T-cell (primary cell): ENCODE results near the gene ZNF470. TPM values are rescaled to one million over a fixed set of nuclear protein-coding genes. Genes with fewer than 3 reads are reported as not detected.

Experiments used
- ATAC-seq, 4 experiments: fragments of 200-7000 bp in 3 of 4; fragments of 150-1000 bp in 1 of 4; cut with Tn5 transposase; replicated peaks in 1 of 4; 1 replicate in 3 of 4; 2 replicates in 1 of 4; pipeline ENCODE4 v1.10.0; 2021; ENCODE audit warnings: moderate library complexity in 3 of 4, mild to moderate bottlenecking in 2 of 4, moderate number of reproducible peaks in 1 of 4
- CTCF ChIA-PET, 2 donors: fragments of 300-600 bp; sonication (Branson Sonifier 250); formaldehyde crosslinking; loops; one replicate each; lab custom pipeline; 2022; ENCODE audit warnings: antibody characterized with exemption in 2 of 2; lab: Charles Lee
- POLR2A ChIA-PET, 2 donors: fragments of 300-600 bp; sonication (Branson Sonifier 250); formaldehyde crosslinking; loops; one replicate each; lab custom pipeline; 2022; ENCODE audit warnings: antibody characterized with exemption in 2 of 2; lab: Charles Lee
- DNase-seq, 35 experiments: peaks; one replicate each; pipeline versions ENCODE4 v3.0.0 to v3.0.0-alpha.2; 2013 to 2023
- H3K27ac ChIP-seq: one replicate; pipeline ENCODE4 v1.5.1; 2013; ENCODE audit warnings: low read length
- H3K27me3 ChIP-seq, 2 experiments: replicated peaks in 1 of 2; 1 replicate in 1 of 2; 2 replicates in 1 of 2; pipeline versions ENCODE4 v1.6.1 to v1.7.0; 2013; ENCODE audit warnings: low read length in 1 of 2, mixed read lengths in 1 of 2; ENCODE audit not compliant: control insufficient read depth in 2 of 2, insufficient read depth in 2 of 2; ENCODE audit errors: extremely low read depth in 1 of 2
- H3K36me3 ChIP-seq, 2 donors: 1 replicate in 1 of 2; 2 replicates in 1 of 2; pipeline versions ENCODE4 v1.6.1 to v1.7.0; 2013; ENCODE audit warnings: low read length in 1 of 2; ENCODE audit not compliant: control insufficient read depth in 2 of 2, insufficient read depth in 1 of 2; ENCODE audit errors: extremely low read depth in 1 of 2
- H3K4me1 ChIP-seq, 2 experiments: 1 replicate in 1 of 2; 2 replicates in 1 of 2; pipeline versions ENCODE4 v1.6.1 to v1.7.0; 2013; ENCODE audit warnings: low read length in 2 of 2, mixed read lengths in 1 of 2; ENCODE audit not compliant: insufficient read depth in 2 of 2, control insufficient read depth in 1 of 2; ENCODE audit errors: extremely low read depth in 1 of 2
- H3K4me3 ChIP-seq, 2 donors: 1 replicate in 1 of 2; 2 replicates in 1 of 2; pipeline versions ENCODE4 v1.5.1 to v1.7.0; 2013; ENCODE audit warnings: mild to moderate bottlenecking in 2 of 2, low read length in 1 of 2, moderate library complexity in 1 of 2; ENCODE audit not compliant: control insufficient read depth in 1 of 2; ENCODE audit errors: extremely low read depth in 1 of 2
- H3K9me3 ChIP-seq: 2 replicates; pipeline ENCODE4 v1.7.0; 2013
- H3K27ac Mint-ChIP-seq, 2 donors: one replicate each; pipeline ENCODE4 v1.8.0; 2020 to 2021; ENCODE audit warnings: mild to moderate bottlenecking in 2 of 2, mixed read lengths in 2 of 2
- H3K27me3 Mint-ChIP-seq, 2 donors: one replicate each; pipeline ENCODE4 v1.8.0; 2021 to 2022; ENCODE audit warnings: mixed read lengths in 2 of 2
- H3K36me3 Mint-ChIP-seq: one replicate; pipeline ENCODE4 v1.8.0; 2021; ENCODE audit warnings: mixed read lengths
- H3K4me1 Mint-ChIP-seq, 3 donors: one replicate each; pipeline ENCODE4 v1.8.0; 2020 to 2022; ENCODE audit warnings: mixed read lengths in 3 of 3, mild to moderate bottlenecking in 1 of 3
- H3K4me3 Mint-ChIP-seq, 3 donors: one replicate each; pipeline ENCODE4 v1.8.0; 2020 to 2022; ENCODE audit warnings: mild to moderate bottlenecking in 3 of 3, mixed read lengths in 3 of 3, moderate library complexity in 3 of 3
- H3K9me3 Mint-ChIP-seq, 3 donors: one replicate each; pipeline ENCODE4 v1.8.0; 2020 to 2022; ENCODE audit warnings: mixed read lengths in 3 of 3
- WGBS: methylation state at CpG from one replicate; pipeline ENCODE4 v1.1.5; 2013; ENCODE audit warnings: missing lambda C conversion rate; ENCODE audit not compliant: insufficient coverage; 5-methylcytosine and 5-hydroxymethylcytosine counted together
- total RNA-seq, 35 experiments: library from RNA in 6 of 35; stranded (reverse) in 6 of 35; fragments of 120-200 nt in 1 of 35; gene quantifications; one replicate each; pipeline versions ENCODE4 v1.2.1 to v1.2.4 and lab custom pipeline; 2013 to 2026

Gene ZNF470
- total RNA-seq, 5 donors from 2014 or later (not counting 1 experiment from before 2014, with no cell fraction given), result 1.5 to 7.2 (median 5.8) TPM

- no CpG with 5 or more reads among the region's 3 CpGs for WGBS
- no peak overlapping the region for H3K27ac ChIP-seq
- H3K4me3 Mint-ChIP-seq, result no peak overlapping the region
- ATAC-seq (no peak), DNase-seq (no peak)
- H3K36me3 ChIP-seq, result peaks cover 7 to 24% of the 10 kb centered on the region in 2 donors
- no peaks in the 10 kb centered on the region for H3K27me3 Mint-ChIP-seq
- POLR2A ChIA-PET, result no interaction called here
- H3K9me3 ChIP-seq, result peaks cover 62% of the 10 kb centered on the region
- CTCF ChIA-PET, result no interaction called here
- H3K4me3 ChIP-seq, result no peak overlapping the region
- peaks cover 74% of the 10 kb centered on the region for H3K36me3 Mint-ChIP-seq
- no peaks in the 10 kb centered on the region for H3K27me3 ChIP-seq
- H3K27ac Mint-ChIP-seq, result no peak overlapping the region
- no peaks in the 10 kb centered on the region for H3K4me1 ChIP-seq
- H3K4me1 Mint-ChIP-seq, result no peaks in the 10 kb centered on the region
- H3K9me3 Mint-ChIP-seq, result peaks cover 29 to 75% (median 64%) of the 10 kb centered on the region in 3 donors
These were observed 6.6 kb downstream of the ZNF470 start for GRCh38 chr19:56573914-56574313.

DNA sequence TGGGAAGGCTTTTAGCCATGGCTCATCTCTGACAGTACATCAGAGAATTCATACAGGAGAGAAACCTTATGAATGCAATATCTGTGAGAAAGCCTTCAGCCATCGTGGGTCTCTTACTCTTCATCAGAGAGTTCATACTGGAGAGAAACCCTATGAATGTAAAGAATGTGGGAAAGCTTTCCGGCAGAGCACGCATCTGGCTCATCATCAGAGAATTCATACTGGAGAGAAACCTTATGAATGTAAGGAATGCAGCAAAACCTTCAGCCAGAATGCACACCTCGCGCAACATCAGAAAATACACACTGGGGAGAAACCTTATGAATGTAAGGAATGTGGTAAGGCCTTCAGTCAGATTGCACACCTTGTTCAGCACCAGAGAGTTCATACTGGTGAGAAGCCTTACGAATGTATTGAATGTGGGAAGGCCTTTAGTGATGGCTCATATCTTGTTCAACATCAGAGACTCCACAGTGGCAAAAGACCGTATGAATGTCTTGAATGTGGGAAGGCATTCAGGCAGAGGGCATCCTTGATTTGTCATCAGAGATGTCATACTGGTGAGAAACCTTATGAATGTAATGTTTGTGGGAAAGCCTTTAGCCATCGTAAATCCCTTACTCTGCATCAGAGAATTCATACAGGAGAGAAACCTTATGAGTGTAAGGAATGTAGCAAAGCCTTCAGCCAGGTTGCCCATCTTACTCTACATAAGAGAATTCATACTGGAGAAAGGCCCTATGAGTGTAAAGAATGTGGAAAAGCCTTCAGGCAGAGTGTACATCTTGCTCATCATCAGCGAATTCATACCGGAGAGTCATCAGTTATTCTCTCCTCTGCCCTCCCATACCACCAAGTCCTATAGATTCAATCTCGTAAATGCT lies 10.7 kb downstream of the ZNF470 start:
- no peak overlapping the region for H3K4me3 Mint-ChIP-seq
- no peaks in the 10 kb centered on the region for H3K27me3 ChIP-seq
- DNase-seq, result no peak
- H3K4me1 Mint-ChIP-seq, result no peaks in the 10 kb centered on the region
- no peak overlapping the region for H3K27ac Mint-ChIP-seq
- ChIA-PET CTCF (no interaction called here), POLR2A (no interaction called here)
- no peaks in the 10 kb centered on the region for H3K27me3 Mint-ChIP-seq
- ATAC-seq, result no peak
- H3K4me1 ChIP-seq, result no peaks in the 10 kb centered on the region
- no peak overlapping the region for H3K4me3 ChIP-seq
- H3K27ac ChIP-seq, result no peak overlapping the region
- H3K36me3 Mint-ChIP-seq, result peaks cover 53% of the 10 kb centered on the region
- H3K36me3 ChIP-seq, result peaks cover 7 to 9% of the 10 kb centered on the region in 2 donors
- H3K9me3 ChIP-seq, result peaks cover 51% of the 10 kb centered on the region
- WGBS, result 97% methylated on average over 4 of the region's 11 CpGs
- H3K9me3 Mint-ChIP-seq, result peaks cover 26 to 74% (median 55%) of the 10 kb centered on the region in 3 donors

DNA sequence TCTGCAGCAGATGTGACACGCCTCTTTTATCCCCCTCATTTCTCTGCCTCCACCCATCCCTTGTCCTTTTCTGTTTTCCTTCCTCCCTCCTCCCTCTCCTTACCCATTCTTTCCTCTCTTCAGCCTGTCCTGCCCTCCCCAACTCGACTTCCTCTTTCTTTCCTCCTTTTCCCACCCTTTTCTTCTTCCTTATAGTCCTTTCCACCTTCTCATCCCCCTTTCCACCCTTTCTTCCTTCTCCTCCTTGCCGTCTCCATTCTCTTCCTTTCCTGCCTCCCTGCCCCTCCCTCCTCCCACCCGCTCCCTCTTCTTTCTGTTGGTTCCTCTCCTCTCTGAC lies 27.1 kb downstream of the ZNF470 start:
- POLR2A ChIA-PET, result no interaction called here

GRCh38 chr19:56594783-56595547 lies 27.7 kb downstream of the ZNF470 start, which contains the start of gene ZNF71:
Gene ZNF71, plus strand, starts transcription at chr19:56595302. Its CDS starts 6,257 bp downstream, at chr19:56601559.
- ATAC-seq, result peak; percentile 95 to 96 (median 95)
- Mint-ChIP-seq H3K27me3 (no peaks in the 10 kb centered on the region), H3K4me3 (peak within 1 kb of the TSS; percentile 80 to 93 (median 91)), H3K4me1 (peaks cover 20 to 25% (median 23%) of the 10 kb centered on the region in 3 donors), H3K27ac (peak within 1 kb of the TSS; percentile 75 to 87), H3K36me3 (peaks cover 22% of the 10 kb centered on the region), H3K9me3 (peaks cover 14 to 24% (median 18%) of the 10 kb centered on the region in 3 donors)
- Histone ChIP-seq H3K36me3 (no peaks in the 10 kb centered on the region), H3K27me3 (peaks cover 0 to 4% of the 10 kb centered on the region in 2 experiments), H3K4me1 (peaks cover 6 to 19% of the 10 kb centered on the region in 2 experiments), H3K9me3 (no peaks in the 10 kb centered on the region), H3K4me3 (peak within 1 kb of the TSS; percentile 73 to 91), H3K27ac (peak within 1 kb of the TSS; percentile 33)
- CTCF ChIA-PET, result interaction anchor here in 1 of 2 donors (0.6 kb wide), 1 partner anchor 8 kb away, joined by 9 read pairs; no protein-coding TSS in a partner anchor
- 1% methylated on average over 48 of the region's 52 CpGs for WGBS
- peak; percentile 70 to 87 (median 79) for DNase-seq
- POLR2A ChIA-PET, result interaction anchor here in 1 of 2 donors (0.7 kb wide), 1 partner anchor 274 kb away, joined by 15 read pairs; no protein-coding TSS in a partner anchor

More for the DNA sequence above, 27.1 kb downstream of the ZNF470 start:
- Histone ChIP-seq H3K9me3 (no peaks in the 10 kb centered on the region), H3K27me3 (peaks cover 0 to 9% of the 10 kb centered on the region in 2 experiments), H3K4me1 (peaks cover 6 to 19% of the 10 kb centered on the region in 2 experiments), H3K27ac (peak overlapping the region; percentile 33), H3K36me3 (no peaks in the 10 kb centered on the region), H3K4me3 (no peak overlapping the region)
- WGBS, result 84% methylated on average over 4 of the region's 4 CpGs
- CTCF ChIA-PET, result no interaction called here
- peaks cover 14 to 24% (median 18%) of the 10 kb centered on the region in 3 donors for H3K9me3 Mint-ChIP-seq
- DNase-seq, result no peak
- H3K4me1 Mint-ChIP-seq, result peaks cover 20 to 25% (median 23%) of the 10 kb centered on the region in 3 donors
- no peaks in the 10 kb centered on the region for H3K27me3 Mint-ChIP-seq
- peaks cover 22% of the 10 kb centered on the region for H3K36me3 Mint-ChIP-seq
- ATAC-seq, result no peak
- H3K27ac Mint-ChIP-seq, result peak overlapping the region; percentile 19 to 44
- H3K4me3 Mint-ChIP-seq, result peak overlapping the region; percentile 80 to 93 (median 91)

DNA sequence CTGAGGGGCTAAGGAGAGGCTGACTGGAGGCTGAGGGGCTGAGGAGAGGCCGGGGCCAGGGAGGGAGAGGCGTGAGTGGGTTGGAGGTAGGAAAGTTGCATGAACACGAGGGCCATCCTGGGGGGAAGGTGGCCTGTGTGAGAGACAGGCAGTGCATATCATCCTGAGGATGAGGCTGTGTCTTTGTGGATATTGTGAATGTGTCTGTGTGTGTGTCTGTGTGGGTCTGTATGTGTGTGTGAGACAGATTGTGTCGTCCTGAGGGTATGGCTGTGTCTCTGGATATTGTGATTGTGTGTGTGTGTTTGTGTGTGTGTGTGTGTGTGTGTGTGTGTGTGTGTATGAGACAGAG lies 28.3 kb downstream of the ZNF470 start:
- peaks cover 22 to 25% (median 23%) of the 10 kb centered on the region in 3 donors for H3K4me1 Mint-ChIP-seq
- H3K36me3 ChIP-seq, result no peaks in the 10 kb centered on the region
- H3K4me3 ChIP-seq, result peak overlapping the region; percentile 73 to 91
- peaks cover 6 to 19% of the 10 kb centered on the region in 2 experiments for H3K4me1 ChIP-seq
- 2% methylated on average over 4 of the region's 4 CpGs for WGBS
- peaks cover 15 to 25% (median 18%) of the 10 kb centered on the region in 3 donors for H3K9me3 Mint-ChIP-seq
- H3K9me3 ChIP-seq, result no peaks in the 10 kb centered on the region
- H3K36me3 Mint-ChIP-seq, result peaks cover 24% of the 10 kb centered on the region
- ATAC-seq (peak; percentile 39 to 43 (median 40)), DNase-seq (no peak)
- no peaks in the 10 kb centered on the region for H3K27me3 Mint-ChIP-seq
- CTCF ChIA-PET, result no interaction called here
- peak overlapping the region; percentile 80 to 93 (median 91) for H3K4me3 Mint-ChIP-seq
- peak overlapping the region; percentile 75 to 87 for H3K27ac Mint-ChIP-seq
- POLR2A ChIA-PET, result interaction anchor here in 1 of 2 donors (0.7 kb wide), 1 partner anchor 275 kb away, joined by 15 read pairs; no protein-coding TSS in a partner anchor
- H3K27me3 ChIP-seq, result no peaks in the 10 kb centered on the region
- no peak overlapping the region for H3K27ac ChIP-seq

DNA sequence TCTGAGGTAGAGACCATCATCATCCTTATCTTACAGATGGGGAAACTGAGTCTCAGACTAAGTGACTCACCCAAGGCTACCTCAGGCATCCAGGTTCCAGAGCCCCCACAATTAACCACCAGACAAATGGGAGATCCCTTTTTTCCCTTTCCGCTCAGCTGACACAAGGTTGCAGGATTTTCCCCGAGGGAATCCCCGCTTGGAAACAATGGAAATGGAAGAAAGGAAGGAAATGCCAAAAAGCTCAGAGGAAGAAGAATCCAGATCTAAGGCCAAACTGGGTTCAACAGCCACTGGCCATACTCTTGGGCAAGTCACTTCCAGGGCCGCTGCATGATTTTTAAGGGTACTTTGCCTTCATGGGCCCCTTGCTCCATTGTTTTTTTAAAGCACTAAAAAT lies 29.4 kb downstream of the ZNF470 start:
- Histone ChIP-seq H3K4me1 (peaks cover 6 to 19% of the 10 kb centered on the region in 2 experiments), H3K9me3 (no peaks in the 10 kb centered on the region), H3K4me3 (no peak overlapping the region), H3K36me3 (peaks cover 0 to 11% of the 10 kb centered on the region in 2 donors), H3K27ac (no peak overlapping the region), H3K27me3 (no peaks in the 10 kb centered on the region)
- Mint-ChIP-seq H3K27ac (no peak overlapping the region), H3K4me3 (peak overlapping the region in 2 of 3 donors; percentile 80 to 91), H3K9me3 (peaks cover 21 to 27% (median 24%) of the 10 kb centered on the region in 3 donors), H3K36me3 (peaks cover 32% of the 10 kb centered on the region), H3K4me1 (peaks cover 24 to 26% (median 25%) of the 10 kb centered on the region in 3 donors), H3K27me3 (no peaks in the 10 kb centered on the region)
- DNase-seq, result no peak
- POLR2A ChIA-PET, result no interaction called here
- ATAC-seq, result no peak
- CTCF ChIA-PET, result no interaction called here
- no CpG with 5 or more reads among the region's 4 CpGs for WGBS
